HUES6 (cell line): ENCODE measurements around the gene AP3D1.

Experiments used
- H3K27ac ChIP-seq: 2 replicates; pipeline ENCODE4 v1.7.0; 2013; ENCODE audit warnings: low read depth, mild to moderate bottlenecking, low read length, inconsistent platforms
- H3K27me3 ChIP-seq: 2 replicates; pipeline ENCODE4 v1.6.1; 2013; ENCODE audit warnings: low read length; ENCODE audit not compliant: control insufficient read depth, insufficient read depth
- H3K36me3 ChIP-seq: 2 replicates; pipeline ENCODE4 v1.6.1; 2013; ENCODE audit warnings: low read length; ENCODE audit not compliant: control insufficient read depth, insufficient read depth
- H3K4me1 ChIP-seq: 2 replicates; pipeline ENCODE4 v1.6.1; 2013; ENCODE audit warnings: low read length; ENCODE audit not compliant: control insufficient read depth, insufficient read depth
- H3K4me3 ChIP-seq: 2 replicates; pipeline ENCODE4 v1.5.1; 2013; ENCODE audit warnings: low read depth, low read length
- H3K9ac ChIP-seq: one replicate; pipeline ENCODE4 v1.6.1; 2013; ENCODE audit warnings: mild to moderate bottlenecking, low read length
- H3K9me3 ChIP-seq: 2 replicates; pipeline ENCODE4 v1.6.1; 2013; ENCODE audit warnings: low read depth, low read length; ENCODE audit not compliant: control insufficient read depth, insufficient read depth

Gene AP3D1

GRCh38 chr19:2079076-2079864 is 72.1 kb downstream of the AP3D1 start:
- Histone ChIP-seq H3K4me3 (no peak overlapping the region), H3K4me1 (no peaks in the 10 kb centered on the region), H3K9me3 (no peaks in the 10 kb centered on the region), H3K27ac (no peak overlapping the region), H3K9ac (no peak overlapping the region), H3K36me3 (peaks cover 25% of the 10 kb centered on the region), H3K27me3 (no peaks in the 10 kb centered on the region)

- Histone ChIP-seq H3K9ac (no peak overlapping the region), H3K4me3 (no peak overlapping the region), H3K36me3 (peaks cover 26% of the 10 kb centered on the region), H3K4me1 (no peaks in the 10 kb centered on the region), H3K9me3 (no peaks in the 10 kb centered on the region), H3K27ac (no peak overlapping the region), H3K27me3 (no peaks in the 10 kb centered on the region)
Measured at GRCh38 chr19:2077833-2078619, 73.3 kb downstream of the AP3D1 start.

DNA sequence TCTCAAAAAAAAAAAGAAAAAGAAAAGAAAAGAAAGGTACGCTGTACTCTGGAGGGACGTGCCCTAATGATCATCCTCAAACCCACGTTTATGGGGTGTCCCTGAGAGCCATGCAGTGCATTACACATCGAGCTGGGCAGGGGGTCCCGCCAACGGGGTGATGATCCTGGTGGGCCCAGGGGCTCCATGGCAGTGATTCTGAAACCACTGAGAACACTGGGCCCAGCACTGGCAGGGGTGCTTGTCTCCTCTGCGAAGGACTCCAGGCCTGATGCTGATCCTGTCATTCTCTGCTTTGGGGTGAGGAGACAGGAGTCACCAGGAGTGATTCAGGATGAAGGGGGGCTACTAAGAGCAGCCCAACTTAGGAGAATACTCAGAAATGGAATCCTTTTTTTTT is 74.0 kb downstream of the AP3D1 start:
- Histone ChIP-seq H3K9ac (no peak overlapping the region), H3K36me3 (peaks cover 33% of the 10 kb centered on the region), H3K27ac (no peak overlapping the region), H3K4me1 (no peaks in the 10 kb centered on the region), H3K4me3 (no peak overlapping the region), H3K27me3 (no peaks in the 10 kb centered on the region), H3K9me3 (no peaks in the 10 kb centered on the region)

- peaks cover 35% of the 10 kb centered on the region for H3K36me3 ChIP-seq
- no peaks in the 10 kb centered on the region for H3K27me3 ChIP-seq
- H3K4me1 ChIP-seq = no peaks in the 10 kb centered on the region
- no peak overlapping the region for H3K4me3 ChIP-seq
- H3K9ac ChIP-seq = no peak overlapping the region
- no peak overlapping the region for H3K27ac ChIP-seq
- no peaks in the 10 kb centered on the region for H3K9me3 ChIP-seq
Measured at GRCh38 chr19:2076526-2076944, 74.8 kb downstream of the AP3D1 start.

GRCh38 chr19:2072757-2073551 is 78.4 kb downstream of the AP3D1 start:
- Histone ChIP-seq H3K4me3 (no peak overlapping the region), H3K36me3 (peaks cover 29% of the 10 kb centered on the region), H3K9ac (no peak overlapping the region), H3K27me3 (no peaks in the 10 kb centered on the region), H3K4me1 (peaks cover 2% of the 10 kb centered on the region; the same call in 1 of the 2 replicates), H3K9me3 (no peaks in the 10 kb centered on the region), H3K27ac (no peak overlapping the region)

GRCh38 chr19:2070986-2071673 is 80.2 kb downstream of the AP3D1 start:
- Histone ChIP-seq H3K4me1 (peaks cover 2% of the 10 kb centered on the region; the same call in 1 of the 2 replicates), H3K27ac (no peak overlapping the region), H3K9me3 (no peaks in the 10 kb centered on the region), H3K4me3 (no peak overlapping the region), H3K27me3 (no peaks in the 10 kb centered on the region), H3K36me3 (peaks cover 18% of the 10 kb centered on the region), H3K9ac (no peak overlapping the region)

- Histone ChIP-seq H3K4me3 (no peak overlapping the region), H3K27ac (no peak overlapping the region), H3K9ac (no peak overlapping the region), H3K27me3 (no peaks in the 10 kb centered on the region), H3K4me1 (peaks cover 2% of the 10 kb centered on the region; the same call in 1 of the 2 replicates), H3K9me3 (no peaks in the 10 kb centered on the region), H3K36me3 (peaks cover 15% of the 10 kb centered on the region)
Measured at GRCh38 chr19:2070436-2070827, 80.9 kb downstream of the AP3D1 start.

DNA sequence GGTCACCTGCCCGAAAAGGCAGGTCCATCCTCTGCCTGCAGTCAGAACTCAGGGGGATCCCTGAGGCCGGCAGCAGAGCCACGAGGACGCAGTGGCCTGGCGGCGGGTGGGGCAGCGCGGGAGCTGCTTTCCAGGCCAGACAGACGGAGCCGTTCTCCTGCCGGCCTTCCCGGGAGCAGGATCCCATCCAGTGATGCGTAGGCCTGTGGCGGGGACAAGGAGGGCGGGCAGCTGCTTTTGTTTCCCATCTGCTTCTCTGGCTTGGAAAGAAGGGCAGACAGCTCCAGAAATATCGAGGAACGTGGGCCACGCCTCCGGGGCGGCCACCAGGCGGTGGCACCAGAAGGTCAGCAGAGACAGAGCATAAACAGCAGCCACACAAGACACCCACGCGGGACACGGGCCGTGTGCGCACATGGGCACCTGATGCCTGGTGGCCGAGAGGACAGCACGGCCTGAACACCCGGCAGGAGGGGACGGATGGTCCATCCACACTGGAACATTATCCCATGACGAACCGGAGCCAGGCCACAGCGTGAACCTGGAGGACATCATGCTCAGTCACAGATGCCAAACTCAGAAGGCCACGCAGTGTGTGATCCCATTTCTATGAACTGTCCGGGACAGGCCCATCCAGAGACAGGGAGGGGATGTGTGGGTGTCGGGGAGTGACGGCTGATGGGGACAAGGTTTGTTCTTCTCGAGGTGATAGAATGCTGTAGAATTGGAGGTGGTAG is 86.4 kb downstream of the AP3D1 start:
- H3K9me3 ChIP-seq = no peaks in the 10 kb centered on the region
- H3K4me1 ChIP-seq = peaks cover 16% of the 10 kb centered on the region
- H3K27ac ChIP-seq = no peak overlapping the region
- H3K4me3 ChIP-seq = no peak overlapping the region
- no peak overlapping the region for H3K9ac ChIP-seq
- no peaks in the 10 kb centered on the region for H3K36me3 ChIP-seq
- H3K27me3 ChIP-seq = no peaks in the 10 kb centered on the region

- Histone ChIP-seq H3K9me3 (no peaks in the 10 kb centered on the region), H3K27me3 (no peaks in the 10 kb centered on the region), H3K4me1 (peaks cover 20% of the 10 kb centered on the region), H3K27ac (no peak overlapping the region), H3K36me3 (no peaks in the 10 kb centered on the region), H3K9ac (no peak overlapping the region), H3K4me3 (no peak overlapping the region)
Measured at GRCh38 chr19:2064395-2064787, 87.0 kb downstream of the AP3D1 start.

- no peak overlapping the region for H3K9ac ChIP-seq
- H3K27me3 ChIP-seq = no peaks in the 10 kb centered on the region
- H3K4me1 ChIP-seq = peaks cover 25% of the 10 kb centered on the region
- no peak overlapping the region for H3K4me3 ChIP-seq
- H3K36me3 ChIP-seq = no peaks in the 10 kb centered on the region
- H3K9me3 ChIP-seq = no peaks in the 10 kb centered on the region
- H3K27ac ChIP-seq = no peak overlapping the region
Measured at GRCh38 chr19:2063824-2064223, 87.5 kb downstream of the AP3D1 start.
